Thymus (tissue), 11 donors: ENCODE measurements around the gene EMILIN2. TPM values are rescaled to one million over a fixed set of nuclear protein-coding genes. Genes with fewer than 3 reads are reported as not detected.
"Not testable (repeated sequence)": the region's sequence is repeated elsewhere in the genome, so short reads cannot be mapped to it uniquely, and the experiment has no call there.

Experiments used
- DNase-seq, 9 donors: peaks; one replicate each; pipeline ENCODE4 v3.0.0-alpha.2; 2013; ENCODE audit warnings: low spot score in 9 of 9, low read depth in 6 of 9, missing footprints in 1 of 9
- H3K27ac ChIP-seq, 2 donors: one replicate each; pipeline ENCODE4 v1.5.1; 2013; ENCODE audit warnings: control low read depth in 1 of 2, low read depth in 1 of 2, low read length in 1 of 2, mild to moderate bottlenecking in 1 of 2, moderate library complexity in 1 of 2
- H3K27me3 ChIP-seq, 2 donors: one replicate each; pipeline ENCODE4 v1.5.1; 2013; ENCODE audit warnings: low read length in 1 of 2; ENCODE audit not compliant: control insufficient read depth in 2 of 2, insufficient read depth in 1 of 2
- H3K36me3 ChIP-seq, 2 donors: one replicate each; pipeline ENCODE4 v1.5.1; 2013; ENCODE audit warnings: low read length in 1 of 2, mild to moderate bottlenecking in 1 of 2, moderate library complexity in 1 of 2; ENCODE audit not compliant: control insufficient read depth in 2 of 2, insufficient read depth in 2 of 2
- H3K4me1 ChIP-seq, 2 donors: one replicate each; pipeline ENCODE4 v1.5.1; 2013; ENCODE audit warnings: low read length in 2 of 2; ENCODE audit not compliant: control insufficient read depth in 2 of 2, insufficient read depth in 2 of 2
- H3K4me3 ChIP-seq, 2 donors: one replicate each; pipeline ENCODE4 v1.5.1; 2013; ENCODE audit warnings: low read length in 2 of 2, control low read depth in 1 of 2, mild to moderate bottlenecking in 1 of 2
- H3K9me3 ChIP-seq, 2 donors: one replicate each; pipeline ENCODE4 v1.5.1; 2013; ENCODE audit warnings: low read length in 1 of 2, mild to moderate bottlenecking in 1 of 2; ENCODE audit not compliant: control insufficient read depth in 2 of 2, insufficient read depth in 1 of 2
- WGBS: extraction: QIAGEN DNeasy Blood & Tissue Kit; methylation state at CpG from one replicate; pipeline ENCODE4 v1.1.7; 2013; 5-methylcytosine and 5-hydroxymethylcytosine counted together
- polyA plus RNA-seq: library from polyadenylated mRNA; stranded (reverse); fragments of 200-250 nt; gene quantifications from one replicate; pipeline ENCODE4 v1.2.3, GENCODE V29; 2013
- total RNA-seq: library from RNA; stranded (reverse); fragments of 120-200 nt; gene quantifications from one replicate; pipeline ENCODE4 v1.2.4, GENCODE V29; 2013
- donor health status: healthy.

The EMILIN2 gene
- total and polyA plus RNA-seq, 2 donors, result 19.3 to 27.2 TPM

DNA sequence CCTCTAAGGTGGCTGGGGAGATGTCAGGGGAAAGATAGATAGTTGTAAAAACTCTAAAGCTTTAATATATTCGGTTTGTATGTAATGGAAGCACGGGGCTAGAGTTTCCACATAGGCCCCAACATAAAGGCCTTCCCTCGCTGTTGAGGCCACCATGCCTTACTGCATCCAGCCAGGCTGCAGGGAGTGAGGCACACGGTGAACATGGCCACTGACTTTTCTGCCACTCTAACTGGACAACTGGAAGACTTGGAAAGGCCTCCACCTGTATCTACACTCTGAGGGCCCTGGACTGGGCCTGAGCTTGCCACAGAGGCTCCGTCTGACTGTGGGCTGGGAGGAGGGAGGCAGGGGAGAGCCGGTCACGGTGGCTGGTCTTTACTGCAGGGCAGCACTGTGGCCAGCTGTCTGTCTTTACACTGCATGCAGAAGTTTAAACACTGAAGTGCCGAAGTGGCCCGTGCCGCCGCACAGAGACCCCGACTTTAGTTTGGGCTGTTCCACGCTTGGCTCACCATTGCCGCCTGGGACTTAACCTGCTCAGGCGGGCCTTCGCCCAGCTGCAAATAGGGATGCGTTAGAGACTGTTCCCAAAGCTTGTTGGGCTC, 66.7 kb downstream of the EMILIN2 start:
- Histone ChIP-seq H3K9me3 (no peaks in the 10 kb centered on the region), H3K4me1 (peaks cover 0 to 6% of the 10 kb centered on the region in 2 donors), H3K27me3 (no peaks in the 10 kb centered on the region), H3K4me3 (no peak overlapping the region), H3K36me3 (peaks cover 54 to 83% of the 10 kb centered on the region in 2 donors), H3K27ac (no peak overlapping the region)
- WGBS, result 93% methylated on average over 17 of the region's 17 CpGs
- DNase-seq, result no peak

DNA sequence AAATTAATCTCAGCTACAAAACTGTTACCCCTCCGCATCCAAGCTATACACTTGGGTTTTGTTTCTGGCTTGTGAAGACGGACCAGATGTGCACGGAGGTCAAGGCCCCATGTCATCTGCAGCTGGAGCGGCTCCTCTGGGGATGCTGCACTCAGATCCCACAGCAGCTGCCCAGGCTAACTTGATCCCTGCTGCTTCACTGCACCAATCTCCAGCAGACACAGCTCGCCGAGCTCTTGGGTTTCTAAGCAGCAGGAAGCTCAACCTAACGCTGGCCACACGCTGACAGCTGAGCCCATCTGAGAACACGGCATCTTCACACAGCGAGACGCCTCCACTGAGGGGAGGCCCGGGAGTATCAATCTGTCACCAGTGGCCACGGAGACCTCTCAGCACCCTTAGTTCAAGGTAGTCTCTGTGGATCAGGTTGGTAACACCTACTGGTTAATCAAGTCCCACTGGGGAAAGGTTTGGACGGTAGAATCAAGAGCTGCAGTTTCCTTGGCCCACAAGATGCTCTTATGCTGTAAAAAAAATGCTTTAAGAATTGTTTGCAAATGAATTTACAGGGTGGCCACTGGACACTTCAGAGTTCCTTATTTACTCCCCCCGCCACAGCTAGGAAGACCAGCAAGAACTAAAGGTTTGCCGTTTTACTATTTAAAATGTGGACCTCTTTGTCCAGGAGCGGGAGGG, 67.5 kb downstream of the EMILIN2 start:
- Histone ChIP-seq H3K36me3 (peaks cover 52 to 82% of the 10 kb centered on the region in 2 donors), H3K27me3 (no peaks in the 10 kb centered on the region), H3K9me3 (no peaks in the 10 kb centered on the region), H3K4me3 (no peak overlapping the region), H3K27ac (no peak overlapping the region), H3K4me1 (peaks cover 0 to 6% of the 10 kb centered on the region in 2 donors)
- WGBS, result 94% methylated on average over 17 of the region's 17 CpGs
- DNase-seq, result no peak

DNA sequence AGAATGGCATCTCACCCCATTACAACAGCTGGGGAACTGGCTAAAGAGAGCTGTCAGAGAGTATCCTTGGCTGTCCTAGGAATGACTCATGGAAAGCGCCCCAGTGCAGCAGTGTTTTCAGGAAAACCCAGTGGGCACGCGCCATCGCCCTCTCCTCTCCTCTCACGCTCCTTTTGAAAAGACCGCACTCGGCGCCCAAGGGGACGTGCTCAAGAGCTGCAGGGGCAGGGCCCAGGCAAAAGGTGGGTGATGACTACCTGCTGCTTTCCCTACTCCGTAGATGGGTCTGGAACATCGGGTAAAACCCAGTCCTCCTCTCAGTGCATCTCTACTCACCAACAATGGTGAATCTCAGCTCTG, 68.1 kb downstream of the EMILIN2 start:
- peaks cover 52 to 83% of the 10 kb centered on the region in 2 donors for H3K36me3 ChIP-seq
- H3K27ac ChIP-seq, result no peak overlapping the region
- no peaks in the 10 kb centered on the region for H3K27me3 ChIP-seq
- no peak for DNase-seq
- 94% methylated on average over 11 of the region's 11 CpGs for WGBS
- H3K4me1 ChIP-seq, result peaks cover 0 to 6% of the 10 kb centered on the region in 2 donors
- H3K4me3 ChIP-seq, result no peak overlapping the region
- H3K9me3 ChIP-seq, result no peaks in the 10 kb centered on the region

DNA sequence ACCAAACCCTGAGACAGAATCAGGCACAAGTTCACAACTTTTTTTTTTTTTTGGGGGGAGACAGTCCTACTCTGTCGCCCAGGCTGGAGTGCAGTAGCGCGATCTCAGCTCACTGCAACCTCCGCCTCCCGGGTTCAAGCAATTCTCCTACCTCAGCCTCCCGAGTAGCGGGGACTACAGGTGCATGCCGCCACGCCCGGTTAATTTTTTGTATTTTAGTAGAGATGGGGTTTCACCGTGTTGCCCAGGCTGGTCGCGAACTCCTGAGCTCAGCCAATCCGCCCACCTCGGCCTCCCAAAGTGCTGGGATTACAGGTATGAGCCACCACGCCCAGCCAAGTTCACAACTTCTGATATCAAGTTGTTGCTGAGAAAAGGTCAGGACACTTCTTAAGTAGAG, 68.7 kb downstream of the EMILIN2 start:
- not testable (repeated sequence) for H3K4me3 ChIP-seq, DNase-seq, H3K9me3 ChIP-seq, H3K4me1 ChIP-seq, H3K27ac ChIP-seq, H3K27me3 ChIP-seq
- 96% methylated on average over 16 of the region's 16 CpGs for WGBS
- peaks cover 52 to 84% of the 10 kb centered on the region in 2 donors for H3K36me3 ChIP-seq

DNA sequence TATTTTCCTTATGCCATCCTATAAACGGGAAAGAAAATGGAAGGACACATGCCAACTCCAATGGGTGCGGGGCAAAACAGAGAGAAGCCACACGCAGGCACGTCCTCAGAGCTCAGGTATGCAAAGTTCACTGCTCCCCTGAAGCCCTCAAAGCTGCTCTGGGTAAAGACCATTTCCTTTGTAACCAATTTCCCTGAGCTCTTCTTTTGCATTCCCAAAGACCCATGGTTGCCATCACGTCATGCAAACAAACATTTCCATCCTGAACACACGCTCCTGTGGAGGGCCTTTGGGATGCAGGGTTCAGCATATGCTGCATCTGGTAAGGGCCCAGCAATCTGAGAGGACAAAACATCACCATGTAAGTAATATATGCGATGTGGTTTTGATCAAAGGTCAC, 69.4 kb downstream of the EMILIN2 start:
- Histone ChIP-seq H3K27me3 (no peaks in the 10 kb centered on the region), H3K36me3 (peaks cover 52 to 84% of the 10 kb centered on the region in 2 donors), H3K4me3 (no peak overlapping the region), H3K9me3 (no peaks in the 10 kb centered on the region), H3K4me1 (peaks cover 0 to 6% of the 10 kb centered on the region in 2 donors), H3K27ac (no peak overlapping the region)
- 97% methylated on average over 7 of the region's 7 CpGs for WGBS
- no peak for DNase-seq

DNA sequence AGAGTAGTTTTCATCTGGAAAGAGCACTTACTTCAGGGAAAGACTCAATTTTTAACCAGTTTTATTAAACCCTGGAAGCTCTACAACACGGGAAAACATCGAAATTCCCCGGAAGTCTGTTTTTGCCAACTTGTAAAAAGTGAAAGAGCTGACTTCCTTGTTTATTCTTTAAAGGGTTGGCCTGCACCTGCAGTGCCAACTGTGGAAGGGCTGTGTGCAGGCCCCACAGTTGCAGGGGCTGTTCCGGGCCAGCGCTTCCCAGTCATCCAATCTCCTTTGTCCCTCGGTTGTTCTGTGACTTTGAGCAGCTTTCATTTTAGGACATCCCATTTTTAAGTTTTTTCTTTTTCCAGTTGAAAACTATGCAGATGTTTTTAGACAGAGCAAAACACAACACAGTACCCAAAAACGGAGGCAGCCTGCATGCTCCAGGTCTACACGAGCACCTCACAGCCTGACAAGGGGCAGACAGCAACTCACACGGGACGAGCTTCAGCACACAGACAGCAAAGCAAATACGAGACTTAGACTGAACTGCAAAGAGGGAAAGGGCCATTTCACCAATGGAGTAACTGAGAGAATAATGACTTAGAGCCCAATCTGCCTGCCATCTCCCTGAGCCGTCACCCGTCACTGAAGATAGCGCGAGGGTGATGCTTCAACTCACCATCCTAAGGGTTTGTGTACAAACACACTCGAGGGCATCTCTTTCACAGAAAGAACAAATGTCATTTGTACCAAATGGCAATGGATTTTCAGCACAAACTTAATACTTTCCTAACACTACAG, 70.6 kb downstream of the EMILIN2 start:
- Histone ChIP-seq H3K27me3 (no peaks in the 10 kb centered on the region), H3K36me3 (peaks cover 57 to 83% of the 10 kb centered on the region in 2 donors), H3K4me1 (peaks cover 0 to 6% of the 10 kb centered on the region in 2 donors), H3K27ac (peak overlapping the region in 1 of 2 donors; percentile 58), H3K9me3 (no peaks in the 10 kb centered on the region), H3K4me3 (no peak overlapping the region)
- WGBS, result 54% methylated on average over 16 of the region's 16 CpGs
- DNase-seq, result peak in 1 of 9 donors; percentile 20

DNA sequence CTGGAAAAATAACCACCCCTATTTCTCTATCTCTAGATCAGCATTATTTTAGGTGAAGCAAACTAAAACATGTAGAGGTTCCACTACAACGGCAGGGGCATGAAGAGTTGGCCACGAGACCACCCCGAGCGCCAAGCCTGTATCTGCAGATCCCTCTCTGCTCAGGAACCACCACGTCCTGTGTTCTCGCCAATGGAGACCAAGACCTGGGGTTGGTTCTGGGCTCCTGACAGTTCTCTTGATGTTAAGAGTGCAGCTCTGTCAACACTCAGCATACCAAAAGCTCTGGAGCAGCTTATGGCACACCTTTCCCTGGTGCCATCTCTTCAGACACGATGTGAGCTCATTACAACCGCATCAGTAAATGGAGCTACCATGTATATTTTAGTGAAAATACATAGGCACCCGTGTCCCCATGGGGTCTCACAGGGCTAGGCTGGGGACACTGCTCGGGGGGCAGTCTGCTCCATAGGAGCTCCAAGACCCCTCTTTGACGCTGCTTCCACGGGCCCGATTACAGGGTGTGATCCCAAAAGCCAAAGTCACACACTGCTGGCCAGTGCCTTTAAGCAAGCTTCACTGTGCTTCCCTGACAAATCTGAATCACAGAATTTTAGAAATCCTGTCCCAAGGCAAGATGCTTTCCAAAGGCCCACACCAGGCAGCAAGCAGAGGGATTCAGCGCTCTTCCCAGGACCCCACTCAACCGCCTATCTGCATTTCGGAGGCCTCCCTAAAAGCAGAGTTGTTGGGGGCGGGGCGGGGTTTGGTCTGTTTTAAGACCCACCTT, 72.2 kb downstream of the EMILIN2 start:
- Histone ChIP-seq H3K27me3 (no peaks in the 10 kb centered on the region), H3K9me3 (no peaks in the 10 kb centered on the region), H3K4me3 (no peak overlapping the region), H3K4me1 (peaks cover 0 to 6% of the 10 kb centered on the region in 2 donors), H3K27ac (no peak overlapping the region), H3K36me3 (peaks cover 45 to 76% of the 10 kb centered on the region in 2 donors)
- no peak for DNase-seq
- WGBS, result 98% methylated on average over 18 of the region's 18 CpGs

DNA sequence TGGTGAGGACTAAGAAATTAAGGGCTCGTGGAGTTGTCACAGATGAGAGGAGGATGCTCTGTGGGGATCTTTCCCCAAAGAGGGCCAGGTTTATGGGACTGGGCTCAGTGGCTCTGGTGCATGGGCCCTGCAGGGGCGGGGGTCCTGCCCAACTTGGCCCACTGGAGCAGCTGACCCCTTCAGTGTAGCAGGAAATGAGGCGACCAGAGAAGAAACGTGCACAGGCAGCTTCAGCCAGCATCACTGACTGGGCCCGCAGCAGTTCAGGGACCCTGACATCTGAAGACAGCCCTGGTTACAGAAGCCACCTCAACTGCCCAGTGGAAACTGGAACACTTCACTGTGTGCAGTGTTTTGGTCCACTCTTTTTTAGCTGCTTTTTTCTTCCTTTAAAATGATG, 72.8 kb downstream of the EMILIN2 start:
- peaks cover 45 to 76% of the 10 kb centered on the region in 2 donors for H3K36me3 ChIP-seq
- 98% methylated on average over 5 of the region's 5 CpGs for WGBS
- H3K27ac ChIP-seq, result no peak overlapping the region
- H3K4me3 ChIP-seq, result no peak overlapping the region
- no peaks in the 10 kb centered on the region for H3K27me3 ChIP-seq
- H3K9me3 ChIP-seq, result no peaks in the 10 kb centered on the region
- DNase-seq, result no peak
- peaks cover 0 to 6% of the 10 kb centered on the region in 2 donors for H3K4me1 ChIP-seq
